Right atrium auricular region (tissue), 2 donors: ENCODE measurements around the gene CALCR. TPM values are rescaled to one million over a fixed set of nuclear protein-coding genes. Genes with fewer than 3 reads are reported as not detected.

ENCODE experiments used
- DNase-seq: peaks from one replicate; pipeline ENCODE4 v3.0.0-alpha.2; 2019; ENCODE audit warnings: low spot score
- H3K27ac ChIP-seq, 2 donors: fragments of 200-600 bp; sonication (generic); 1 replicate in 1 of 2; 2 replicates in 1 of 2; pipeline ENCODE4 v1.5.1; 2016 to 2019
- H3K27me3 ChIP-seq, 2 donors: fragments of 200-600 bp; sonication (generic); one replicate each; pipeline versions ENCODE4 v1.5.1 to v1.6.0; 2017 to 2019
- H3K36me3 ChIP-seq: fragments of 200-600 bp; sonication (generic); one replicate; pipeline ENCODE4 v1.5.1; 2016
- H3K4me1 ChIP-seq, 2 donors: fragments of 200-600 bp; sonication (generic); one replicate each; pipeline versions ENCODE4 v1.5.1 to v1.6.0; 2017 to 2019
- H3K4me3 ChIP-seq, 2 donors: fragments of 200-600 bp; sonication (generic); 1 replicate in 1 of 2; 2 replicates in 1 of 2; pipeline ENCODE4 v1.5.1; 2017 to 2019; ENCODE audit warnings: mild to moderate bottlenecking in 1 of 2, moderate library complexity in 1 of 2
- H3K9me3 ChIP-seq, 2 donors: fragments of 200-600 bp; sonication (generic); one replicate each; pipeline ENCODE4 v1.5.1; 2019
- CTCF ChIP-seq, 2 donors: fragments of 200-600 bp; sonication (generic); IDR thresholded peaks; one replicate each; pipeline ENCODE4 v1.5.1; 2019; ENCODE audit warnings: antibody characterized with exemption in 2 of 2
- total RNA-seq, 2 donors: library from RNA; depleted of rRNA; stranded (reverse); fragments of >200 nt; gene quantifications; one replicate each; pipeline ENCODE4 v1.1.0, GENCODE V29; 2016

The CALCR gene
- total RNA-seq, 2 donors from 2014 or later = 0.15 TPM; not detected in 1

- Histone ChIP-seq H3K36me3 (no peaks in the 10 kb centered on the region), H3K4me1 (no peaks in the 10 kb centered on the region), H3K4me3 (no peak overlapping the region), H3K27ac (no peak overlapping the region), H3K27me3 (no peaks in the 10 kb centered on the region), H3K9me3 (no peaks in the 10 kb centered on the region)
- no peak for DNase-seq
- peak in 1 of 2 donors; percentile 49 for TF ChIP-seq CTCF (IDR thresholded peaks at IDR 0.05)
Observed at GRCh38 chr7:93551063-93551895, 23.2 kb downstream of the CALCR start.

- H3K36me3 ChIP-seq = no peaks in the 10 kb centered on the region
- DNase-seq = no peak
- H3K9me3 ChIP-seq = no peaks in the 10 kb centered on the region
- no peaks in the 10 kb centered on the region for H3K4me1 ChIP-seq
- no peak overlapping the region for H3K27ac ChIP-seq
- H3K27me3 ChIP-seq = no peaks in the 10 kb centered on the region
- TF ChIP-seq CTCF (IDR thresholded peaks at IDR 0.05) = no peak
- no peak overlapping the region for H3K4me3 ChIP-seq
Observed at GRCh38 chr7:93547716-93548115, 26.8 kb downstream of the CALCR start.

- H3K27ac ChIP-seq = no peak overlapping the region
- H3K36me3 ChIP-seq = no peaks in the 10 kb centered on the region
- H3K4me3 ChIP-seq = no peak overlapping the region
- no peaks in the 10 kb centered on the region for H3K27me3 ChIP-seq
- no peak for DNase-seq
- no peak for TF ChIP-seq CTCF (IDR thresholded peaks at IDR 0.05)
- no peaks in the 10 kb centered on the region for H3K9me3 ChIP-seq
- H3K4me1 ChIP-seq = no peaks in the 10 kb centered on the region
Observed at GRCh38 chr7:93544691-93545090, 29.8 kb downstream of the CALCR start.

- TF ChIP-seq CTCF (IDR thresholded peaks at IDR 0.05) = no peak
- Histone ChIP-seq H3K9me3 (no peaks in the 10 kb centered on the region), H3K4me1 (no peaks in the 10 kb centered on the region), H3K4me3 (no peak overlapping the region), H3K27ac (no peak overlapping the region), H3K36me3 (no peaks in the 10 kb centered on the region), H3K27me3 (no peaks in the 10 kb centered on the region)
- DNase-seq = no peak
Observed at GRCh38 chr7:93538061-93538460, 36.5 kb downstream of the CALCR start.

- no peaks in the 10 kb centered on the region for H3K4me1 ChIP-seq
- H3K27ac ChIP-seq = no peak overlapping the region
- H3K9me3 ChIP-seq = no peaks in the 10 kb centered on the region
- no peaks in the 10 kb centered on the region for H3K36me3 ChIP-seq
- H3K27me3 ChIP-seq = no peaks in the 10 kb centered on the region
- no peak for TF ChIP-seq CTCF (IDR thresholded peaks at IDR 0.05)
- no peak for DNase-seq
- H3K4me3 ChIP-seq = no peak overlapping the region
Observed at GRCh38 chr7:93535616-93536015, 38.9 kb downstream of the CALCR start.

GRCh38 chr7:93530701-93531100, 43.8 kb downstream of the CALCR start:
- Histone ChIP-seq H3K9me3 (no peaks in the 10 kb centered on the region), H3K4me1 (no peaks in the 10 kb centered on the region), H3K27ac (no peak overlapping the region), H3K27me3 (no peaks in the 10 kb centered on the region), H3K4me3 (no peak overlapping the region), H3K36me3 (no peaks in the 10 kb centered on the region)
- DNase-seq = no peak
- no peak for TF ChIP-seq CTCF (IDR thresholded peaks at IDR 0.05)
